Measurements from ENCODE around the gene SLC39A10.
A peak's percentile ranks its signal among the peaks of the same experiment; 100 is the strongest.

SLC39A10 gene

DNA sequence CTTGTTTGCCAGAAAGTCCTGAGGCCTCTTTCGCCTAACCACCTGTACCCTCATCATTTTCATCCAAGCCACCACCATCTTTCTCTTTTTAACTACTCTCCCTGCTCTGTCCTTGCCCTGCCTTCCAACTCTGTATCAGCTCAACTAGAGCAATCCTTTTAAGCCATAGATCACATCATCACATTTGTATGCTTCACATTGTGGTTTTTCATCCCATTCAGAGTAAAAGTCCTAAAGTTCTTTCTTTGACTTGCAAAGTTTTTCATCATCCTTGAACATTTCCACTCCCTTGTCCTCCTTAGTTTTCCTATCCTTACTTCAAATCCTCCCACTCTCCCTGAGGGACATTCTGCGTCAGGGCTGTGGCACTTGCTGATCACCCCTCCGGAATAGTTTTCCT lies 73.9 kb downstream of the SLC39A10 start:
- FAIRE-seq: no peak

- no peak for FAIRE-seq
These were observed 75.5 kb downstream of the SLC39A10 start for GRCh38 chr2:195732574-195732973.

GRCh38 chr2:195733831-195734230 lies 76.8 kb downstream of the SLC39A10 start:
- no peak for FAIRE-seq

DNA sequence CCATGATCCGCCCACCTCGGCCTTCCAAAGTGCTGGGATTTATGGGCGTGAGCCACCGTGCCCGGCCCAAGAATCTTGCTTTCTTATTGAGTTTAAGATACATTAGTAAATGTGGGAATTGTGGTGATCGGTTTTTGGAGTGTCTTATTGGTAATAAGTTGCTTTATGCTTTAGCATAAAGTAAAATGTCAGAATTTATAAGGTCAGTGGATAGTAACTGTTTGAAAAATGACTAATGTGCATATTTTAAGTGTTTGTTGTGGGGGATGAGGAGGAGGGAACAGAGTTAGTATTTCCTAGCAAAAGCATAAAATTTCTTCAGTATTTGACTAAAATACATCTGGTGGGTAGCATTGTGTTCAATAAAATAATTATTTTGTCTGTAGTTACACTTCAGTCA lies 77.4 kb downstream of the SLC39A10 start:
- peak; percentile 43 for FAIRE-seq

- FAIRE-seq: no peak
These were observed 77.9 kb downstream of the SLC39A10 start for GRCh38 chr2:195734931-195735330.

DNA sequence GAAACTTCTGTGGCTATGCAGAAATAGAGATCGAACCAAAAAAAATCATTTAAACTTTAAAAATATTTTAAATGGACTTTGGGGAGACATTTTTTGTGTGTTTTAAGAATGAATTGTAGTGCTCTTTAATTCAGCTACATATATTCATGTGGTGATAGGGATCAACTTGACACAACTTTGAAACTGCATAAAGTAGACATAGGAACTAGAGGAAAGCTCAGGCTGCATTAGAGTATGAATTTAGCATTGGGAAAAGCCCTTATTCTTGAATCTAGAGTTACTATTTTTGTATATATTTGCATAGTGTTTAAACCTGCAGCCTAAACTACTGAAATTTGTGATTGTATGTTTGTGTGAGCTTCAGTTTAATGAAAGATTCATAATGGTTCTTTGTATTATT lies 78.3 kb downstream of the SLC39A10 start:
- FAIRE-seq: no peak

- FAIRE-seq: no peak
These were observed 80.7 kb downstream of the SLC39A10 start for GRCh38 chr2:195737511-195738325.

- FAIRE-seq: no peak
These were observed 84.2 kb downstream of the SLC39A10 start for GRCh38 chr2:195741191-195741590.

DNA sequence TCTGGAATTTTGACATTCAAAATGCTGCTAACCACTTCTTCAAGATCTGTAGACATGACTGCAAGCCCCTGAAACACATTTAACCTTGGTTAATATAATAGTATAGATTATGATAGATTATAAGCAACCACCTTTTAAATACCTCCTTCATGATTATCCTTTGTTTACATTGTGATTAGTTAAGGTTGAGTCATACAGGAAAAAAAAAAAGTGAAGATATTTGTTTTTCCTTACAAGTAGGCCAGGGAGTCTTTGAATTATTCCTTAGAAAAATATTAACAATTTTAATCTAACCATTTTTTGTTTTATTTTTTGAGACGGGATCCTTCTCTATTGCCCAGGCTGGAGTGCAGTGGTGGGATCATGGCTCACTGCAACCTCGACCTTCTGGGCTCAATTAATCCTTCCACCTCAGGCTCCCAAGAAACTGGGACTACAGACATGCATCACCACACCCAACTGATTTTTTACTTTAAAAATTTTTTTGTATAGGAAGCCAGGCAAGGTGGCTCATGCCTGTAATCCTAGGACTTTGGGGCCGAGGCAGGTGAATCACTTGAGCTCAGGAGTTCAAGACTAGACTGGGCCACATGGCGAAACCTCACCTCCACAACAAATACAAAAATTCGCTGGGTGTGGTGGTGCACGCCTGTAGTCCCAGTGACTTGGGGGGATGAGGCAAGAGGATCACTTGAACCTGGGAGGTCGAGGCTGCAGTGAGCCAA lies 99.4 kb downstream of the SLC39A10 start:
- FAIRE-seq: no peak

DNA sequence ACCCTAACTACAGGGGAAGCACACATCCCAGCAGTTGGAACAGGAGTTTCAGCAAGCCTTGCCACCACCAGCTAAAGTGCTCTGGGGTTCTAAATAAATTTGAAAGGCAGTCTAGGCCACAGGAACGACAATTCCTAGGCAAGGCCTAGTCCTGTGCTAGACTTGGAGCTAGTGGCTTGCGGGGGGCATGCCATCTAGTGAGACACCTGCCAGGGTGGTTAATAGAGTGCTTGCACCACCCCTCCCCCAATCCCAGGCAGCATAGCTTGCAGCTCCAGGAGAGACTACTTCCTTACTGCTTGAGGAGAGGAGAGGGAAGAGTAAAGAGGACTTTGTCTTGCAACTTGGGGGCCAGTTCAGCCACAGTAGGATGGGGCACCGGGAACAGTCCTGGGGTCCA lies 101.8 kb downstream of the SLC39A10 start:
- FAIRE-seq: no peak

DNA sequence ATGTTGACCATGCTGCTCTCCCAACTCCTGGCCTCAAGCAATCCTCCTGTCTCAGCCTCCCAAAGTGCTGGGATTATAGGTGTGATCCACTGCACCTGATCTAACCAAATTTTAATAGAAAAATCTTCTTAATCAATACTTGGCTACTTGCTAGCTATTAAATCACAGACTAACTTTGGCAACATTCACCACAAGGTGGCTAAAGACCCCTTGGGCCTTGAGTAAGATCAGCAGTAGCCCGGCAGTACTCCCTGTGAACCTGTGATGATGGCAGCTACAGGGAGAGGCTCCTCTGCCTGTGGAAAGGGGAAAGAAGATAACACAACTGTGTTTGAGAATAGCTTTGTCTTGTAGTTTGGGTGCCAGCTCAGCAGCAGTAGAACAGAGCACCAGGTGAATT lies 102.9 kb downstream of the SLC39A10 start:
- no peak for FAIRE-seq

DNA sequence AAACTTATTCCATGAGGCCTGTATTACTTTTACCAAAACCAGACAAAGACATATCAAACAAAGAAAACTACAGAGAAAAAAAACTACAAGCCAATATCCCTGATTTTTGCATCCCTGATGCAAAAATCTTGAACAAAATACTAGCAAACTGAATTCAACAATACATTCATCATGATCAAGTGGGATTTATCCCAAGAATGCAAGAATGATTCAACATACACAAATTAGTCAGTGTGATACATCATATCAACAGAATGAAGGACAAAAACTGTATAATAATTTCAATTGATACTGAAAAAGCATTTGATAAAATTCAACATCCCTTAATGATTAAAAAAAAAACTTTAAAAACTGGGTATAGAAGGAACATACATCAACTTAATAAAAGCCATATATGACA lies 106.8 kb downstream of the SLC39A10 start:
- FAIRE-seq: no peak

DNA sequence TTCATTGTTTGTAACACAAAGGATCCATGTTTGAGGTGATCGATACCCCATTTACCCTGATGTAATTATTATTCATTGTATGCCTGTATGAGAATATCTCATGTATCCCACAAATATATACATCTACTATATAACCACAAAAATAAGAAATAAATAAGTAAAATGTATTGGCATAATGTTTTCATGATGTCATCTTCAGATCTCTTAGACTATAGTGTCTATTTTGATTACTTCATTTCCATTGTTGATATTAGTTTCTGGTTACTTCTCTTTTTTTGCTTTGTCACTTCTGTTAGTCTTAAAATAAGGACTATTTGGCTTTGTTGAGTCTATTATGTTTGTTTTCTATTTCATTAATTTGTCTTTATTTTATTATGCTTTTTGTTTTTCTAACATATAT lies 109.7 kb downstream of the SLC39A10 start:
- peak; percentile 77 for FAIRE-seq

DNA sequence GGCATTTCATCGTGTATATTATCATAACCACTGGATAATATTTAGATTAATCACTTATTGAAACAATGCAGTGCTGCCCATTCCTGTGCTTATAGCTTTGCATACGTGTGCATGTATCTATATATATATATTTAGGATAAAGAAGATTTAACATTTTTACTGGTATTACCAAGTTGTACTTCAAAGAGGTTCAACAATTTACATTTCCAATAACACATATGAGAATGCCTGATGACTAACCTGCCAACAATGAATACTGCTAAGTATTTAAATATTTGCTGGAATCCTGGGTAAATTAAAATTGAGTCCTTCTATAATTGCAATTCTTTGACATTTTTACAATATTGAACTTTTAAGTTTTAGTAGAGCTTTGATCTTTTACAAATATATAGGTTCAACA lies 111.4 kb downstream of the SLC39A10 start:
- FAIRE-seq: no peak

DNA sequence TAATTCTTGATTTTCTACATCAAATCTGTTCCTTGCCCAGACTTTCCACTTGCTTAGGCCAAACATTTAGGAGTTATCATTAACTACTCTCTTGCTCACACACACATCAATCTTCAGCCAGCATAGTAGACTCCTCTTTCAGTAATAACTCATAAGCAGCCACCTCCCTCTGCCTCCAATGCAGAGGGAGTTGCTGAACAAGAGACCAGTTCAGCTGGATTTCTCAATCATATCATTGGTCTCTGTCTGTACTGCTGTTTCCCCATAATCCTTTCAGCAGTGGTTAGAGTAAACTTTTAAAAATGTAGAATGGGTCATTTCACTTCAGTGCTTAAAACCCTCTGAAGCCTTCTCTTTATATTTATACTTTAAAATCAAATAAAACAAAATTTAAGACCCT lies 112.9 kb downstream of the SLC39A10 start:
- FAIRE-seq: no peak

- no peak for FAIRE-seq
These were observed 122.5 kb downstream of the SLC39A10 start for GRCh38 chr2:195779491-195779890.

DNA sequence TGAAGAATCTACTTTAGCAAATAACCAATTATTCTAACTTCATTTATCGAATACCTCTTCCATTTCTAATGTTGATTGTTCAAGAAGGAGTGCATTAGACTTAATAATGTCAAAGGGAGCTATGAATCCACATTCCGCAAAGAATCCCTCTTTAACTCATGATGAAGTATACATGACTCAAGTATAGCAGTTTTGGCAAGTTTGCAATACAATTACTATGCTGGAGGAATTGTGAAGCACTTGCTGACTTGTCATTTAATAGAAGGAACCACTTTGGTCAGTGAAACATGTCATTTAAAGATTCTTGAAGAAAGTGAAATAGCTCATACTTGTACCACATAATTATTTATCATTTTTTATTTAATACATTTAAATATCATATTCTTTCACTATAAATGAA lies 125.1 kb downstream of the SLC39A10 start:
- no peak for FAIRE-seq
